Activated CD4-positive, alpha-beta T cell treated with anti-CD3 and anti-CD28 coated beads, Interleukin-2, amount 10 ng/mL, durations not matched to agents 7 days and 5 days (primary cell): ENCODE results near the gene HDAC11. TPM values are rescaled to one million over a fixed set of nuclear protein-coding genes. Genes with fewer than 3 reads are reported as not detected.

ENCODE experiments used
- CTCF ChIA-PET: fragments of 350-600 bp; sonication (Branson Sonifier 250); formaldehyde crosslinking; loops from one replicate; lab custom pipeline; 2021; ENCODE audit warnings: antibody characterized with exemption; lab: Charles Lee
- POLR2A ChIA-PET: fragments of 350-600 bp; sonication (Branson Sonifier 250); formaldehyde crosslinking; loops from one replicate; lab custom pipeline; 2021; ENCODE audit warnings: antibody characterized with exemption; lab: Charles Lee
- DNase-seq: peaks from one replicate; pipeline ENCODE4 v3.0.0-alpha.2; 2020
- H3K27ac Mint-ChIP-seq: one replicate; pipeline ENCODE4 v1.8.0; 2021; ENCODE audit warnings: mild to moderate bottlenecking, moderate library complexity, mixed read lengths
- H3K27me3 Mint-ChIP-seq: one replicate; pipeline ENCODE4 v1.8.0; 2021; ENCODE audit warnings: mixed read lengths
- H3K36me3 Mint-ChIP-seq: one replicate; pipeline ENCODE4 v1.8.0; 2021; ENCODE audit warnings: low read depth, mixed read lengths
- H3K4me1 Mint-ChIP-seq: one replicate; pipeline ENCODE4 v1.8.0; 2021; ENCODE audit warnings: mixed read lengths
- H3K4me3 Mint-ChIP-seq: one replicate; pipeline ENCODE4 v1.8.0; 2021; ENCODE audit warnings: mild to moderate bottlenecking, moderate library complexity, mixed read lengths
- H3K9me3 Mint-ChIP-seq: one replicate; pipeline ENCODE4 v1.8.0; 2021; ENCODE audit warnings: mixed read lengths
- total RNA-seq, 2 experiments: library from RNA; stranded (reverse); gene quantifications; one replicate each; pipeline ENCODE4 v1.2.3, GENCODE V29; 2021

HDAC11 gene
- total RNA-seq, 2 experiments from 2014 or later: 1.6 to 2.3 TPM

DNA sequence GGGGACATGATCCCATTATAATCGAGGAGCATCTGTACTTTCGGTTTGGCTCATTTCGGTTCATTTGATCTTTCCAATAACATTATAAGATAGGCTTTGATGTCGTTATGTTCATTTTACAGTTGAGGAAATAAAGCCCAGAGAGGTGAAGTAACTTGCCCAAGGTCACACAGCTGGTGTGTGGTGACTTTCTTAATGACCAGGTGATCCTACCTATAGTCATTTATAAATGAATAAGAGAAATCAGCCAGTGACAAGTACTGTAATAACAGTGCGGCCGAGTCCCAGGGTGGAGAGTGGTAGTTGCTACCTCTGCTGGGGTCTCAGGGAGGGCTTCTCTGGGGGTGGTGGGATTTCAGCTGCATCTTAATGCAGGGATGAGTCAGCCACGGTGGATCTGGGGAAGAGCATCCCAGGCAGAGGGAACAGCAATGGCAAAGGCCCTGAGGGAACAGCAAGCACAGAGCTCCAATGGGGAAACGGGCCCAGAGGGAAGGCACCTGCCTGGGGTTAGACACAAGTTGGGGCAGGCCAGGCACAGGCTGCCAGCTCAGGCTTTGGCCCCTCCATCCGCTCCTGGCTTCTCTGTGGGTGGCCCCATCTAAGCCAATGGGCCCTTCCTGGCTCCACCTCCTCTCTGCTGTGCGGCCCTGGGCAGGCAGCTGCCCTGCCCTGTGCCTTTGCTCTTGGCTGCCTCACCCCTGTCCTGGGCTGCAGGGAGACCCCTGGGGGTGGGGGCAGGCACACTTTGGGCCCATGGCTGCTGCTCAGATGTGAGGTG lies 67.7 kb downstream of the HDAC11 start:
- DNase-seq: no peak
- ChIA-PET CTCF (interaction anchor here (0.6 to 1.0 kb wide), 2 partner anchors 13 to 110 kb away, joined by 3 read pairs; no protein-coding TSS in a partner anchor), POLR2A (no interaction called here)
- Mint-ChIP-seq H3K9me3 (no peaks in the 10 kb centered on the region), H3K4me1 (peaks cover 31% of the 10 kb centered on the region), H3K4me3 (peak overlapping the region; percentile 33), H3K27me3 (peaks cover 44% of the 10 kb centered on the region), H3K36me3 (no peaks in the 10 kb centered on the region), H3K27ac (no peak overlapping the region)

DNA sequence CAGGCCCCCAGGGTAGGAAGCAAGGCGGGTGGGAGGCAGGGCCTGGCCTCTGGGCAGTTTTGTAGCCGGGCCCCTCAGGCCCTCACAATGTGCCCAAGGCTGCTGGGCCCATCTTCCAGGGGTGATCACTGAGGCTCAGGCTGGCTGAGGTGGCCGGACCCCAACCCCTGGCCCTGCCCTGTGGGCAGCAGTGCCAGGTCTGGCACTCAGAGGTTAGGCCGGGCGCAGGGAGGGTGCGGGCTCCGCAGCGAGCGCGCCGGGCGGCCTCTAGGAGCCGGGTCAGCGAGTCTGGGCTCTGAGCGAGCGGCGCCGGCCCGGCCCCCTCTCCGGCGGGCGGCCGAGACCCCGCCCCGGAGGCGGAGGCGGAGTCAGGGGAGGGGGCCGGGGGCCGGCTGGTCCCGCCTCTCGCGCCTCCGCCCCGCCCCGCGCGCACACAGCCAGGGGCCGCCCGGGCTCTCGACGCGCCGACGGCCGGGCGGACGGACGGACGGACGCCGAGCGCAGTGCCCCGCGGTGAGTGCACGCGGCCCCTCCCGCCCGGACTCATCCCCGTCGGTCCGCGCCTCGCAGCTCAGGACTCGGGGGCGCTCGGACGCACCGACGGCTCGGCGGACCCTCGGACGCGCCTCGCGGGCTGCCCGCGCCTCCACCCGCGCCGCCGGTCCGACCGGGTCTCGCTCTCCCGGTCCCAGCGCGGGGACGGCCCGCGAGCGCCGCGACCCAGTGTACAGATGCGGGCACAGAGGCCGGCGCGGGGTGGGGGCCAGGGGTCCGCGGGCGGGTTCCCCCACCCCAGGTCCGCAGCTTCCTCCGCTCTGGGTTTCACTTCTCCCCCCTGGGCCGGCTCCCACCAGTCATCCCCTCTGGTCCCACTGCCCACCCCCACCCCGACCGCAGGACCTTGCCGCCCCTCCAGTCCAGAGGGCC lies 68.9 kb downstream of the HDAC11 start, which contains the start of gene FBLN2:
Gene FBLN2 (plus strand): TSS at position 430 of the 927 bp plus-strand sequence. CDS start 21,231 bp downstream, outside the sequence.
- DNase-seq: no peak
- H3K4me1 Mint-ChIP-seq: peaks cover 26% of the 10 kb centered on the region

DNA sequence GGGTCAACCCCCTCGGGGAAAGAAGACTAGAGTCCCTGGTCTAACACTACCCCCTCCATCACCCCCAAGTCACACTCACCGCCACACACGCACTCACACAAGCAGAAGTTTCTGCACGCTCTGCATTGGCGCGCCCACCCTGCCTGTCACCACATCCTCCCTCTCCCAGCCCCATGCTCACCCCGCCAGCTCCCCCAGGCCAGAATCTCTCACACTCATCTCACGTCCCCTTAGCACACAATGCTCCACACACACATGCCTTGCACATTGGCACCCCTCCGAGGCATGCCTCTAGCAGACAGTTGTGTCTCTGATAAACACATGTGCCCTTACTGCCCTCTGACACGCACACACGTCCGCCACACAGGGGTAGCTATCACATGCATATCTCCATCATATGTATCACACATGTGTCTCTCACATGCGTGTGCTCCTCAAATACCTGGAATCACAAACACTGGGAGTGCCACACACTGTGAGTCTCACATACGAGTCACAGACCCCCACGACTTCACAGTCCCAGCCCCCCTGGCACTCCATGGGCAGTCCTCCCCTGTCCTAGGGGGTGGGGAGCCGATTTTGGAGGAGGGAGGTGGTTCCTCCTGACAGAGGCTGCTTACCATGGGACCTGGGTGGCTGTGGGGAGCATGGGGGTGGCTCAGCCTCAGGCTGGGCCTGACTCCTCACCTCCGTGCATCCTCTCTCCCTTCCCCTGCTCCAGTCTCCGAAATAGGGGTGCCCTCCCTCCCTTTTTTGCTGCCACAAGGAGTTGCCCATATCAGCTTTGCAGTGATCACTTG lies 69.7 kb downstream of the HDAC11 start:
- ChIA-PET POLR2A (no interaction called here), CTCF (no interaction called here)
- peak overlapping the region; percentile 1 for H3K4me3 Mint-ChIP-seq
- no peak for DNase-seq
- H3K27me3 Mint-ChIP-seq: peaks cover 44% of the 10 kb centered on the region
- no peaks in the 10 kb centered on the region for H3K36me3 Mint-ChIP-seq
- H3K9me3 Mint-ChIP-seq: no peaks in the 10 kb centered on the region
- H3K4me1 Mint-ChIP-seq: peaks cover 18% of the 10 kb centered on the region
- peak overlapping the region; percentile 21 for H3K27ac Mint-ChIP-seq

More for the DNA sequence above, 68.9 kb downstream of the HDAC11 start, which contains the start of gene FBLN2:
- H3K27ac Mint-ChIP-seq: peak within 1 kb of the TSS; percentile 21
- POLR2A ChIA-PET: no interaction called here
- no peaks in the 10 kb centered on the region for H3K9me3 Mint-ChIP-seq
- CTCF ChIA-PET: no interaction called here
- peaks cover 40% of the 10 kb centered on the region for H3K27me3 Mint-ChIP-seq
- no peaks in the 10 kb centered on the region for H3K36me3 Mint-ChIP-seq
- peak within 1 kb of the TSS; percentile 33 for H3K4me3 Mint-ChIP-seq

DNA sequence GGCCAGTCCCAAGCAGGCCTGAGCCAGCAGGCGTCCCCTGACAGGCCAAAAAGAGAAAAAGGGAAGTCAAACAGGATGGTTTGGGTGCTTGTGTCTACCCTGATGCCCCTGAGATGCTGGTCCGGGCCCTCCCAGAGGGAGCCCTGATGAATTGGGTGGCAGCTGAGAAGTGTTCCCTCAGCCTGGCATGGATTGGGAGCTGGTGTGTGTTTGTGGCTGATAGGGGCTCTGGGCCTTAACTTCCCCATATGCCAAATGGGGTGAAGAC lies 70.3 kb downstream of the HDAC11 start:
- ChIA-PET CTCF (no interaction called here), POLR2A (interaction anchor here (0.6 kb wide), 1 partner anchor 542 kb away, joined by 4 read pairs; no protein-coding TSS in a partner anchor)

DNA sequence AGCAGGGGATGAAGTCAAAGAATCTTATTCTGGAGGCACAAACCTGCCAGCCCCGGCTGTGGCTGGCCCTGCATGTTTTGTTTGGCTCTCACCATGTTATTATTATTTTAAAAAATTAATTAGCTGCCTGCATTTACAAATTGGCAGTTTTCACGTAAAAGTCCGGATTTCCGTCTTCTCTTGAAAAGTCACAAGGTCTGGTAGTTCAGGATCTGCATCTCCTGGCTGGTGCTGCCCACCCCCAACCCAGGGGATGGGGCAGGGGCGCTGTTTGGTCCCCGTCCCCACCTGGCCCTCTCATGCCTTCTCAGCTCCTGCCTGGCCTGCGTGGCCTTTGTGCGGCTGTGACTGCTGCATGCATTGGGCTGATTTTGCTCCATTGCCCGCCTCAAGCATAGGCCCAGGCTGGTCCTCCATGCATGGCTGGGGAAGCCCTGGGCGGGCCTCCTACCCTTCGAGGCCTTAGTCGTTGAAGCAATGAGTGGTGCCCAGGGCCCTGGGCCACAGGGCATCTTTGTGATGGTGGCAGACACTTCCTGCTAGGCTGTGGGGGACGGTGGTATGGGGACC lies 70.8 kb downstream of the HDAC11 start:
- no peaks in the 10 kb centered on the region for H3K9me3 Mint-ChIP-seq
- POLR2A ChIA-PET: interaction anchor here (0.6 kb wide), 1 partner anchor 542 kb away, joined by 4 read pairs; no protein-coding TSS in a partner anchor

More for the DNA sequence above, 70.3 kb downstream of the HDAC11 start:
- DNase-seq: no peak
- Mint-ChIP-seq H3K9me3 (no peaks in the 10 kb centered on the region), H3K27me3 (peaks cover 40% of the 10 kb centered on the region), H3K4me3 (no peak overlapping the region), H3K4me1 (peaks cover 12% of the 10 kb centered on the region), H3K36me3 (no peaks in the 10 kb centered on the region), H3K27ac (no peak overlapping the region)

DNA sequence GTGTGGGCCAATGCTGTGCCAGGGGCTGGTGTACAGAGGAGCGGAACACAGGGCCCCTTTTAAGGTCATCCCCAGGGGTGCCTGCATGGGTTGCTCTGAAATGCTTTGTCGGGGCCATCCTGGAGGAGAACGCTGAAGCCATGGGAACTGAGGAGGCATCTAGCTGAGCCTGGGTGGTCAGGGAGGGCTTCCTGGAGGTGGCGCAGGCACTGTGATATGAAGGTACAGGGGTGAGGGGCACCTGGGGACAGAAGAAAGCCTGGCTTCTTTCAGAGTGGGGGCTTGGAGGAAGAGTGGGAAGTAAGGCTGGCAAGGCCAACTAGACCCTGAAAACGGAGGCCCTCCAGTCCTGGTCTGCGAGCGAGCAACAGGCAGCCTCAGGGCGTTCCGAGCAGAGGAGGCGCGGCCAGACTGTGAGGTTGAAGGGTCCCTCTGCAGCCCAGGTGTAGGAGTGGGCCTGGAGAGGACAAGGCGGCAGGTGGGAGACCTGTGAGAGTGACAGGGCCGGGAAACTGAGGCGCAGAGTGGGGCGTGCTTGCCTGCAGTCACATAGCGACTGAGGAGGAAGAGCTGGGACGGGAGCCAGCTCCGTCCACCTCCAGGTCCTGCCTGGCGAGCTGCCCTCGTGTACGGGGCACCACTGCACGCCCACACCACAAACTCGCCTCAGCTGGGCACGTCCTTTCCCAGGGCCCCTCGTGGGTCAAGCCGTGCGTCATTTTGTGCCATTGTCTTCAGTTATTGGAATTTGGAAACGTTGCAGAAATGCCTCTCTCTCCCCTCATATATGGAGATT lies 72.9 kb downstream of the HDAC11 start:
- no peak overlapping the region for H3K27ac Mint-ChIP-seq
- DNase-seq: no peak
- no peaks in the 10 kb centered on the region for H3K9me3 Mint-ChIP-seq
- peaks cover 10% of the 10 kb centered on the region for H3K4me1 Mint-ChIP-seq
- no peaks in the 10 kb centered on the region for H3K36me3 Mint-ChIP-seq
- ChIA-PET CTCF (no interaction called here), POLR2A (no interaction called here)
- H3K27me3 Mint-ChIP-seq: peaks cover 29% of the 10 kb centered on the region
- H3K4me3 Mint-ChIP-seq: no peak overlapping the region

More for the DNA sequence above, 70.8 kb downstream of the HDAC11 start:
- Mint-ChIP-seq H3K4me3 (no peak overlapping the region), H3K27me3 (peaks cover 38% of the 10 kb centered on the region), H3K36me3 (no peaks in the 10 kb centered on the region), H3K4me1 (peaks cover 10% of the 10 kb centered on the region), H3K27ac (no peak overlapping the region)
- CTCF ChIA-PET: no interaction called here
- DNase-seq: no peak

DNA sequence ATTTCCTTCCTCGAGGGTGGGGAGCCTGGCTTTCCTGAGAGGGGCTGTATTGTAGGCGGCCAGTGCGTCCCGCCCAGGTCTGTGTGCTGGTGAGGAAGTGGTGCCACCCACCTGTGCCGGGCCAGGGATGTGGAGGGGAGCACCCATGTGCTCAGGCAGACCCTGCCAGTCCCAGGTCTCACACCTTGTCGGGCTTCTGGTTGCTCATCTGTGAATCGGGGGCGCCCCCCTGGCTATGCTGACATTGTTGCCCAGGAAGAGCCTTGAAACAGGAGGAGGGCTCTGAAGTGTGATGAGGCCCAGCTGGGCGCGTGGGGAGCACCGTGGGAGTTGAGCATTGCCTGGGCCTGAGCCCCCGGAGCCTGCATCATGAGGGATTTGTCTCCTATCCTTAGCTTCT lies 73.6 kb downstream of the HDAC11 start:
- DNase-seq: no peak
- CTCF ChIA-PET: interaction anchor here (1.0 kb wide), 1 partner anchor 94 kb away, joined by 3 read pairs; no protein-coding TSS in a partner anchor
- peaks cover 27% of the 10 kb centered on the region for H3K27me3 Mint-ChIP-seq

DNA sequence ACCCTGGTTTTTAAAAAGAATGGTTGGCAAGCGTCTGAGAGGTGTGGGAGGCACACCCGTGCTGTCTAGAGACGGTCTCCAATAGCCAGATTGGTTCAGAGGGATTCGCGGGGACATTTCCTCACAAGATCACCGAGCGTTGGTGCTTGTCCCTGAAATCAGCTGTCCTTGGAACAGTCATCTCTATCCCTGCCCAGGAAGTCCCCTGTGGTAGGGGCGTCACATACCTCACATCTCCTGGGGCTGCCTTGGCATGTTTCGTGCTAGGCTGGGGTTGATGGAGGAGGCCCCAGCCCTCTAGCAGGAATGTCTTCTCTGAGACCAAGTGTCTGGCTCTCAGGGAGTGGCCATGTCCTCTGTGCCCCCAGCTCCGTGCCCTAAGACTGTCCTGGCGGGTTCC lies 75.6 kb downstream of the HDAC11 start:
- Mint-ChIP-seq H3K36me3 (no peaks in the 10 kb centered on the region), H3K27me3 (peaks cover 32% of the 10 kb centered on the region)
- POLR2A ChIA-PET: no interaction called here

More for the DNA sequence above, 73.6 kb downstream of the HDAC11 start:
- Mint-ChIP-seq H3K4me3 (no peak overlapping the region), H3K4me1 (peaks cover 5% of the 10 kb centered on the region), H3K9me3 (no peaks in the 10 kb centered on the region), H3K27ac (no peak overlapping the region), H3K36me3 (no peaks in the 10 kb centered on the region)
- POLR2A ChIA-PET: no interaction called here

More for the DNA sequence above, 75.6 kb downstream of the HDAC11 start:
- DNase-seq: no peak
- Mint-ChIP-seq H3K9me3 (no peaks in the 10 kb centered on the region), H3K4me1 (no peaks in the 10 kb centered on the region), H3K4me3 (no peak overlapping the region), H3K27ac (no peak overlapping the region)
- CTCF ChIA-PET: no interaction called here

Other genes starting within 250 kb of the HDAC11 start
- 100 to 1,000 TPM; 196 to 204 TPM for gene NUP210, start 60.0 kb upstream of the HDAC11 start, total RNA-seq
- not detected for gene FBLN2, start 68.8 kb downstream of the HDAC11 start, total RNA-seq